Left cardiac atrium (tissue), 4 donors: ENCODE measurements around the gene TMEM147. TPM values are rescaled to one million over a fixed set of nuclear protein-coding genes. Genes with fewer than 3 reads are reported as not detected.
"Not testable (repeated sequence)": the region's sequence is repeated elsewhere in the genome, so short reads cannot be mapped to it uniquely, and the experiment has no call there.

Experiments used
- ATAC-seq, 2 donors: fragments of 200-7000 bp; cut with Tn5 transposase; one replicate each; pipeline ENCODE4 v1.9.1; 2020; ENCODE audit warnings: mild to moderate bottlenecking in 2 of 2, moderate library complexity in 2 of 2
- DNase-seq: peaks from one replicate; pipeline ENCODE4 v3.0.0-alpha.2; 2020
- intact Hi-C, 2 donors: fragments of 100-400 bp; cut with DNase I; formaldehyde crosslinking; loops; one replicate each; pipeline versions ENCODE4 v1.14.1 to v1.15.1; 2022 to 2023
- total RNA-seq, 2 donors: library from RNA; stranded (reverse); fragmentation: NEBNext Ultra II Directional; extraction: Animal tissue kit (Norgen Biotek cat#: 25700); gene quantifications; one replicate each; pipeline ENCODE4 v1.2.1, GENCODE V29; 2021
- donor health status: DM: no; HTN: yes; CAD: no.
- donor health status: DM: no; HTN: yes; CAD: no; lungs with severe emphysema.
- donor health status: DM: yes; HTN: yes; CAD: no.
- donor health status: Dilated cardiomyopathy.

The TMEM147 gene
- total RNA-seq, 2 donors from 2014 or later = 78.1 to 87.5 TPM

DNA sequence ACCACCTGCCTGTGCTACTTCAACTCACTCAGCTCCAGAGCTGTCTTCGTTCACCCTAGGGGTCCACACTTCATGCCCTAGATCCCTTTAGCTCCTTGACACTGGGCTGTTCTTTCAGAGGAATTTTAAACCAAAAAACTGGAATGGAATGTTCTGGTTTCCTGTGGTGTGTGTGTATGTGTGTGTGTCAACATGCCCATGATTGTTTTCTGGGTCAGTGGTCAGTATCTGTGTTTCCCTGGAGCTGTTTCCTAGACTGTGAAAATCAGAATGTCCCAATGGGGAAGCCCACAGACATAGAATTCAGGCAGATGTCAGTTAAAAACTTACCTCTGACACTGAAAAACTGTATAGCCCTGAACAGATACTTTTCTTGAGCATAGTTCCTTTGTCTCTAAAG is 41.9 kb downstream of the TMEM147 start:
- intact Hi-C loops = no loop called here
- DNase-seq (no peak), ATAC-seq (no peak)

DNA sequence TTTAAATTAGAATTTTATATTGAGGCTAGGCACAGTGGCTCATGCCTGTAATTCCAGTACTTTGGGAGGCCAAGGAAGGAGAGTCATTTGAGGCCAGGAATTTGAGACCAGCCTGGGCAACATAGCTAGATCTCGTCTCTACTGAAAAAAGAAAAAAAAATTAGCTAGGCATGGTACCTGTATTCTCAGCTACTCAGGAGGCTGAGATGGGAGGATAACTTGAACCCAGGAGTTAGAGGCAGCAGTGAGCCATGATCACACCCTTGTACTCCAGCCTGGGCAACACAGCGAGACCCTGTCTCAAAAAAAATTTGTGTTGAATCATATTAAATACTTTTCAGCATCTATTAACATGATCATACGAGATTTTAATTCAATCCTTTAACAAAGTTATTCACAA is 45.4 kb downstream of the TMEM147 start:
- ATAC-seq = no peak
- intact Hi-C loops = no loop called here
- no peak for DNase-seq

GRCh38 chr19:35592226-35592625 is 46.8 kb downstream of the TMEM147 start:
- ATAC-seq (no peak), DNase-seq (no peak)
- intact Hi-C loops = no loop called here

- DNase-seq, ATAC-seq, intact Hi-C loops: not testable (repeated sequence)
Measured at GRCh38 chr19:35595026-35595425, 49.6 kb downstream of the TMEM147 start.

GRCh38 chr19:35595928-35596327 is 50.5 kb downstream of the TMEM147 start:
- intact Hi-C loops = no loop called here

DNA sequence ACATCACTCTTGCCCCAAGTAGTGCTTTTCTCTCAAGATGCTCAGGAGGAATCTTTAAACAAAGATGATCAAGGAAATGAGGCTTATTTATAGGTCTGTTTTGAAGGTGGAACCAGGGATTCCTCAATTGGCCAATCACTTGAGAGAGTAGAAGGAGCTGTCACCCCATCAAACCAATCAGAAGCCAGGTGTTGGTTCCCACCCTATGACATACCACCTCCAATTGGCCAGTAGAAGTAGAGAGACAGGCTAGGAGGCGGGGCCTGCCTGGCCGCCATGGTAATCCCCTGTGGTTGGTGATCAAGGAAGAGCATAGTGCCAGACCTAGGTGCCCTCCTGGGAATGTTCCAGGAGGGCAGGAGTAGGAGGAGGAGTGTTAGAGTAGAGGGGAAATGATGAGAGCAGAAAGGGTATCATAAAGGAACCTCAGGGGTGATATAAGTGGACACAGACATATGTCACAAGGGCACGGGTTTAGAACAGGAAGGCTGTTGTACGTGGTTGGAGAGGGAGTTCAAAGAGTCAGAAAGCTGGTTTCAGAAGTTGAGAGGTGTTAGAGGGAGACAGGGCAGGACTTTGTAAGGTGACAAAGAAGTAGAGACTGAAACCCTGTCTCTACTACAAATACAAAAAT is 51.1 kb downstream of the TMEM147 start:
- intact Hi-C loops = no loop called here
- ATAC-seq = no peak
- no peak for DNase-seq

More at GRCh38 chr19:35595928-35596327, 50.5 kb downstream of the TMEM147 start:
- no peak for DNase-seq
- ATAC-seq = no peak

Other genes starting within 250 kb of the TMEM147 start
- gene CD22, start 216.4 kb upstream of the TMEM147 start, total RNA-seq = under 1 TPM; 0.39 to 0.56 TPM
- gene FFAR1, start 197.7 kb upstream of the TMEM147 start, total RNA-seq = not detected
- gene FFAR3, start 187.2 kb upstream of the TMEM147 start, total RNA-seq = under 1 TPM; 0.18 to 0.44 TPM
- not detected for gene GPR42, start 174.6 kb upstream of the TMEM147 start, total RNA-seq
- under 1 TPM; 0.44 to 0.47 TPM for gene FFAR2, start 97.4 kb upstream of the TMEM147 start, total RNA-seq
- not detected for gene KRTDAP, start 55.2 kb upstream of the TMEM147 start, total RNA-seq
- gene DMKN, start 32.0 kb upstream of the TMEM147 start, total RNA-seq = 1 to 10 TPM; 7.5 to 7.6 TPM
- not detected for gene SBSN, start 17.3 kb upstream of the TMEM147 start, total RNA-seq
- not detected for gene GAPDHS, start 12.2 kb upstream of the TMEM147 start, total RNA-seq
- not detected for gene ATP4A, start 18.0 kb downstream of the TMEM147 start, total RNA-seq
- not detected for gene PMIS2, start 40.5 kb downstream of the TMEM147 start, total RNA-seq
- gene HAUS5, start 67.1 kb downstream of the TMEM147 start, total RNA-seq = 1 to 10 TPM; 3.8 to 4.2 TPM
- gene RBM42, start 83.4 kb downstream of the TMEM147 start, total RNA-seq = 10 to 100 TPM; 51.3 to 54.2 TPM
- under 1 TPM; 0.29 to 0.88 TPM for gene ETV2, start 96.1 kb downstream of the TMEM147 start, total RNA-seq
- 1,000 to 10,000 TPM in 1 of 2 donors, 100 to 1,000 TPM in 1; 934 to 1,059 TPM for gene COX6B1, start 102.7 kb downstream of the TMEM147 start, total RNA-seq
- not detected for gene UPK1A, start 120.9 kb downstream of the TMEM147 start, total RNA-seq
- gene ZBTB32, start 158.9 kb downstream of the TMEM147 start, total RNA-seq = not detected
- 10 to 100 TPM; 15.4 to 17.1 TPM for gene KMT2B, start 172.4 kb downstream of the TMEM147 start, total RNA-seq
- gene IGFLR1, start 196.8 kb downstream of the TMEM147 start, total RNA-seq = 1 to 10 TPM; 6.5 to 7.0 TPM
- 10 to 100 TPM; 17.7 to 21.6 TPM for gene U2AF1L4, start 199.8 kb downstream of the TMEM147 start, total RNA-seq
- gene PSENEN, start 200.0 kb downstream of the TMEM147 start, total RNA-seq = 10 to 100 TPM; 41.7 to 46.6 TPM
- gene LIN37, start 202.9 kb downstream of the TMEM147 start, total RNA-seq = 1 to 10 TPM; 7.5 to 8.1 TPM
- 100 to 1,000 TPM; 210 to 251 TPM for gene HSPB6, start 211.4 kb downstream of the TMEM147 start, total RNA-seq
- gene PROSER3, start 212.6 kb downstream of the TMEM147 start, total RNA-seq = 1 to 10 TPM; 6.8 to 8.4 TPM
- 1 to 10 TPM; 2.4 to 2.7 TPM for gene ARHGAP33, start 229.9 kb downstream of the TMEM147 start, total RNA-seq